Endodermal cell (in vitro differentiated cells): ENCODE data around the gene ALDH8A1. TPM values are rescaled to one million over a fixed set of nuclear protein-coding genes. Genes with fewer than 3 reads are reported as not detected.

Experiments
- DNase-seq: peaks from one replicate; pipeline ENCODE4 v3.0.0-alpha.2; 2017
- H3K27ac ChIP-seq: 2 replicates; pipeline ENCODE4 v1.5.1; 2013; ENCODE audit warnings: mild to moderate bottlenecking, low read depth, low read length, moderate library complexity
- H3K27me3 ChIP-seq: 2 replicates; pipeline ENCODE4 v1.6.1; 2013; ENCODE audit warnings: mild to moderate bottlenecking, low read length, moderate library complexity; ENCODE audit not compliant: insufficient read depth, control insufficient read depth, poor library complexity, severe bottlenecking
- H3K36me3 ChIP-seq: 2 replicates; pipeline ENCODE4 v1.7.0; 2013; ENCODE audit warnings: mild to moderate bottlenecking, low read length, moderate library complexity; ENCODE audit not compliant: control insufficient read depth, insufficient read depth
- H3K4me1 ChIP-seq: one replicate; pipeline ENCODE4 v1.7.0; 2013; ENCODE audit warnings: low read length; ENCODE audit not compliant: control insufficient read depth, insufficient read depth
- H3K4me3 ChIP-seq: 2 replicates; pipeline ENCODE4 v1.5.1; 2013; ENCODE audit warnings: mild to moderate bottlenecking, low read length, moderate library complexity
- H3K9ac ChIP-seq: 2 replicates; pipeline ENCODE4 v1.6.1; 2013; ENCODE audit warnings: mild to moderate bottlenecking, low read length, moderate library complexity; ENCODE audit not compliant: poor library complexity, severe bottlenecking; ENCODE audit errors: extremely low read depth
- H3K9me3 ChIP-seq: 2 replicates; pipeline ENCODE4 v1.6.1; 2013; ENCODE audit warnings: mild to moderate bottlenecking, low read length, moderate library complexity; ENCODE audit not compliant: control insufficient read depth
- H3K27ac Mint-ChIP-seq: 2 replicates; pipeline ENCODE4 v1.8.0; 2020; ENCODE audit warnings: mixed read lengths
- H3K27me3 Mint-ChIP-seq: 2 replicates; pipeline ENCODE4 v1.8.0; 2021; ENCODE audit warnings: mild to moderate bottlenecking, mixed read lengths; ENCODE audit not compliant: insufficient read depth
- H3K36me3 Mint-ChIP-seq: 2 replicates; pipeline ENCODE4 v1.8.0; 2020; ENCODE audit warnings: low read depth, mixed read lengths
- H3K4me1 Mint-ChIP-seq: 2 replicates; pipeline ENCODE4 v1.8.0; 2020; ENCODE audit warnings: mixed read lengths
- H3K4me3 Mint-ChIP-seq: 2 replicates; pipeline ENCODE4 v1.8.0; 2020; ENCODE audit warnings: mild to moderate bottlenecking, moderate library complexity, mixed read lengths
- H3K9me3 Mint-ChIP-seq: 2 replicates; pipeline ENCODE4 v1.8.0; 2020; ENCODE audit warnings: mild to moderate bottlenecking, mixed read lengths
- WGBS, 2 experiments: methylation state at CpG; one replicate each; pipeline versions ENCODE4 v1.1.5 to v1.1.7; 2013; ENCODE audit warnings: missing lambda C conversion rate in 2 of 2, mixed read lengths in 1 of 2; ENCODE audit not compliant: insufficient coverage in 1 of 2, insufficient read length in 1 of 2; 5-methylcytosine and 5-hydroxymethylcytosine counted together
- total RNA-seq, 2 donors: library from RNA; stranded (reverse); fragmentation: NEBNext Ultra II Directional in 1 of 2; extraction: Animal tissue kit (Norgen Biotek cat#: 25700) in 1 of 2; gene quantifications; 2 replicates in 1 of 2; 3 replicates in 1 of 2; pipeline ENCODE4 v1.2.1, GENCODE V29; 2021
- TF ChIP-seq, protein P1 (sequence below): fragments of 200-600 bp; sonication (generic); conservative IDR thresholded peaks from 2 replicates; pipeline ENCODE4 v1.5.0; 2021; ENCODE audit warnings: antibody characterized with exemption, mild to moderate bottlenecking

Gene ALDH8A1
- total RNA-seq, 2 donors from 2014 or later = not detected

- no peaks in the 10 kb centered on the region for H3K4me1 ChIP-seq
- H3K27me3 Mint-ChIP-seq = peaks cover 2% of the 10 kb centered on the region
- H3K27ac ChIP-seq = no peak overlapping the region
- 81 to 100% methylated on average over 3 to 5 of the region's 5 CpGs for WGBS, 2 experiments
- H3K36me3 ChIP-seq = no peaks in the 10 kb centered on the region
- no peak overlapping the region for H3K9ac ChIP-seq
- H3K4me1 Mint-ChIP-seq = no peaks in the 10 kb centered on the region
- no peaks in the 10 kb centered on the region for H3K36me3 Mint-ChIP-seq
- no peaks in the 10 kb centered on the region for H3K9me3 ChIP-seq
- H3K4me3 Mint-ChIP-seq = no peak overlapping the region
- H3K27me3 ChIP-seq = no peaks in the 10 kb centered on the region
- H3K27ac Mint-ChIP-seq = no peak overlapping the region
- no peaks in the 10 kb centered on the region for H3K9me3 Mint-ChIP-seq
- TF ChIP-seq, protein P1, sequence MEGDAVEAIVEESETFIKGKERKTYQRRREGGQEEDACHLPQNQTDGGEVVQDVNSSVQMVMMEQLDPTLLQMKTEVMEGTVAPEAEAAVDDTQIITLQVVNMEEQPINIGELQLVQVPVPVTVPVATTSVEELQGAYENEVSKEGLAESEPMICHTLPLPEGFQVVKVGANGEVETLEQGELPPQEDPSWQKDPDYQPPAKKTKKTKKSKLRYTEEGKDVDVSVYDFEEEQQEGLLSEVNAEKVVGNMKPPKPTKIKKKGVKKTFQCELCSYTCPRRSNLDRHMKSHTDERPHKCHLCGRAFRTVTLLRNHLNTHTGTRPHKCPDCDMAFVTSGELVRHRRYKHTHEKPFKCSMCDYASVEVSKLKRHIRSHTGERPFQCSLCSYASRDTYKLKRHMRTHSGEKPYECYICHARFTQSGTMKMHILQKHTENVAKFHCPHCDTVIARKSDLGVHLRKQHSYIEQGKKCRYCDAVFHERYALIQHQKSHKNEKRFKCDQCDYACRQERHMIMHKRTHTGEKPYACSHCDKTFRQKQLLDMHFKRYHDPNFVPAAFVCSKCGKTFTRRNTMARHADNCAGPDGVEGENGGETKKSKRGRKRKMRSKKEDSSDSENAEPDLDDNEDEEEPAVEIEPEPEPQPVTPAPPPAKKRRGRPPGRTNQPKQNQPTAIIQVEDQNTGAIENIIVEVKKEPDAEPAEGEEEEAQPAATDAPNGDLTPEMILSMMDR = no peak
- no peak for DNase-seq
- no peak overlapping the region for H3K4me3 ChIP-seq
Measured at GRCh38 chr6:134938896-134939295, 11.0 kb downstream of the ALDH8A1 start.

DNA sequence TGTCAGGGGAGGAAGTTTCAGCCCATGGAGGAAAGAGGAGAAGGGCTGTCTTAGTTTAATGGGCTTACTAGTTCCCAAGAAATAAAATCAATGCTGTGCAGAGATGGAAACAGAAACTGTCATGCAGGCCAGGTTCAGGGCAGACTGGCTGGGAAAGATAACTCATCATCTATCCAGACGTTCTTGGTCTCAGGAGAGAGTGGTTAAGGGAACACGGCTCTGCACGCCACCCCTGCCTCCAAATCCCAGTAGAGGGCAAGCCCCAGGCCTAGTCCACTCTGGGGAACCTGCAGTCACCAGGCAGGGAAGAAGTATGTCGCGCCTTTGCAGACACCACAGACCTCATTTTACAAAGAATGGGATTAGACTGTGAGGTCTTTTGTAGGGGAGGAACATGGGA, 12.5 kb downstream of the ALDH8A1 start:
- Mint-ChIP-seq H3K27ac (no peak overlapping the region), H3K36me3 (no peaks in the 10 kb centered on the region), H3K9me3 (no peaks in the 10 kb centered on the region), H3K4me3 (no peak overlapping the region), H3K4me1 (no peaks in the 10 kb centered on the region), H3K27me3 (peaks cover 6% of the 10 kb centered on the region)
- DNase-seq = no peak
- Histone ChIP-seq H3K36me3 (no peaks in the 10 kb centered on the region), H3K4me3 (no peak overlapping the region), H3K9me3 (no peaks in the 10 kb centered on the region), H3K4me1 (no peaks in the 10 kb centered on the region), H3K27me3 (peaks cover 3% of the 10 kb centered on the region), H3K27ac (no peak overlapping the region), H3K9ac (no peak overlapping the region)
- WGBS, 2 experiments = 80 to 96% methylated on average over 1 to 5 of the region's 5 CpGs
- TF ChIP-seq, protein P1 = no peak

GRCh38 chr6:134936931-134937330, 13.0 kb downstream of the ALDH8A1 start:
- no peak for DNase-seq
- H3K27ac Mint-ChIP-seq = no peak overlapping the region
- H3K4me1 Mint-ChIP-seq = no peaks in the 10 kb centered on the region
- H3K9me3 Mint-ChIP-seq = no peaks in the 10 kb centered on the region
- H3K4me3 ChIP-seq = no peak overlapping the region
- TF ChIP-seq, protein P1 = no peak
- H3K27ac ChIP-seq = no peak overlapping the region
- no peaks in the 10 kb centered on the region for H3K9me3 ChIP-seq
- H3K36me3 ChIP-seq = no peaks in the 10 kb centered on the region
- no peaks in the 10 kb centered on the region for H3K4me1 ChIP-seq
- no peak overlapping the region for H3K9ac ChIP-seq
- no peak overlapping the region for H3K4me3 Mint-ChIP-seq
- H3K36me3 Mint-ChIP-seq = no peaks in the 10 kb centered on the region
- peaks cover 11% of the 10 kb centered on the region for H3K27me3 Mint-ChIP-seq
- 90 to 93% methylated on average over 2 to 5 of the region's 5 CpGs for WGBS, 2 experiments
- peaks cover 7% of the 10 kb centered on the region for H3K27me3 ChIP-seq
